Cortex of kidney (tissue), 1 donor: Measurements from ENCODE around the gene PPBP.

ENCODE experiments used
- DNase-seq: peaks from one replicate; lab custom pipeline; 2025; lab: John Stamatoyannopoulos, UW

Gene PPBP

DNA sequence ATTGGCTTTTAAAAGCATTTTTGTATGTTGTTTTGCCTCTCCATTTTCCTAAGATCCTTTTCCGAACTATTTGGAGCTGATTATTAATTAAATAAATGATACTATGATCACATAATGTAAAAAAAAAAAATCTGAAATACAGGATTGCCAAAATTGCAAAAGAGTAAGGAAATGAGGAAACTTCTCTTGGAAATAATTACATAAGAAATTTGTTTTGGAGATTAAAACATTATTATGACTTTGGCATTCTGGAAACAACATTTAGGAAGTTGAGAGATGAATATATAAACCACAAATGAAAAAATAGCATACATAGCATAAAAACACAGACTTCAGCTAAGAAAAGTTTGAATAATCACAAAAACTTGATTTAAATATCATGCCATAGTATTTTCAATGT, 39.7 kb downstream of the PPBP start:
- no peak for DNase-seq

DNA sequence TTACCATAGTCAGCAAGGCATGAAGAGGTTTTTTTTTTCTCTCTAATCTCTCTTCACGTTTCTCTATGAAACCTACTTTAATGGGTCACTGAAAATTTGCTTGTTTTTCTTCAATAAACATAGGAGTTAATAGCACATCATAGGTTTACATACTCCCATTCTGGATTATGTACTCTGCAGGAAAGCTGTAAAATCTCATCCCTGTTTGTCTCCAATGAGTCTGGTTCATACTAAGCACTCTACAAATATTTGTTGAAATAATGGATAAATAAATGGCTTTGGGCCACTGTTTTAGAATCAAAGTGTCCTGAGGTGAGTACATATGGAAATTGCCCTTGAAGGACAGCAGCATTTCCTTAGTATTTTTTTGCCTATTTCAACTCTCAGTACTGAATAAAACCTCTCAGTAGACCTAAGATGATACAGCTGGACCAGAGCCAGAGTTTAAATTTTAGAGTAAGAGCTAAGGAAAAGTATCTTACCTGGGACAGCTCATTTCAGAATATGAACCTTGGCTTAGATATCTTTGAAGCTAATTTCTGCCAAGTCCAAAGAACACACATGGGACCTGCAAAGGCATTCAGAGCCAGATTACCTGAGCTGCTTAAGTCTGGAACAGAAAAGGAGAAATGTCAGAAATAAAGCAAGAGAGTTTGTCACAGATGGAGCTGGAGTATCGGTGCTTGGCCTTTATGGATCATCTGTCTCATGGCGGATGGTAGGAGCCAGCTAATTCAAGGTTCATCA, 40.6 kb downstream of the PPBP start:
- DNase-seq: no peak

DNA sequence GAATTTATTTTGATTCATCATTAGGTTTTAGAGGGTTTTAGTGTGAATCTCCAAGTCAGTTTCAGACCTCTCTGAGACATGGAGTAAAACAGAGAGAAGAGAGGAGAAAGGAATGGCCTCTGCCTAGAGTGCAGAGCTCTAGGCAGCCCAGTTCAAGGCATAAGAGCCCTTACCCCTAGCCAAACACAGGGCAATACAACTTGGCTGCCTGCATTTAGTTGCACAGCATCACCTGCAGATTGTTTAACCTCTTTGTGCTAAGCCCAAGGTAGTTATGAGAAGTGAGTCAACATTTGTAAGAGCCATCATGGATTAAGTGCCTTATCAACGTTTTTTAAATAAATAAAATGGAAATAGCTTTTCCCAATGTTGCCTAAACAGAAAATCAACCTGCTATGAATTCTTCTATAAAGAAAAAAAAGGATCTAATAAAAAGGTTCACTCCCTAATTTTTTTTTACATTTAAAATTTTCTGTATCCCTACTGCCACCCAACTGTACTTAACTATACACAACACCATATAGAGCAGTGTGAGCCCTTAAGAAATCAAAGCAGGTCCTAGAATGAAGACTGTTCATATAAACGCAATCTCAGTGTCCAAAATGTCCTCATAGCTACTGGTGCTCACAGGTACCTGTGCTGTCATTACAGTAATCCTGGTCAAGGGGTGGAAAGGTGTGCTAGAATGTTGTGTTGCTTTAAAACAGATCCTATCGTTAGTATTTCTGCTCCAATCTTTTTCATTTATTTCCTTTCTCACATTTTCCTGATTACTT, 42.1 kb downstream of the PPBP start:
- no peak for DNase-seq

DNA sequence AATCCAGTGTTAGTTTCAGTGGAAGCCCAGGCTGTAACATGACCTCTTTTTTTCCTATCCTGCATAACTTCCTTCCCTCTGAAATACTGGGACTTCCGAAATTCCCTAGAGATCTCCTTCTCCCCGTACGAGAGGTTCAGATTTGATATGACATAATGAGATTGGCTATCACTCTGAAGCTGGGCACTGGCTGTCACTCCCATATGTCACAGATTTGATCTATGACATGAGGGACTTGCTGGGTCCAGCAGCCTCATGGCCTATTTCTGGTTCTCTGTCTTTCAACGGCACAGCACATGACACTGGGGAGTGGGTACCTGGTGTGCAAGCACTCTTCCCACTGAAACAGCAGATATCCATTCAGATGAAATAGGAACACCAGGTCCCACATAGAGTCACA, 42.9 kb downstream of the PPBP start:
- no peak for DNase-seq

DNA sequence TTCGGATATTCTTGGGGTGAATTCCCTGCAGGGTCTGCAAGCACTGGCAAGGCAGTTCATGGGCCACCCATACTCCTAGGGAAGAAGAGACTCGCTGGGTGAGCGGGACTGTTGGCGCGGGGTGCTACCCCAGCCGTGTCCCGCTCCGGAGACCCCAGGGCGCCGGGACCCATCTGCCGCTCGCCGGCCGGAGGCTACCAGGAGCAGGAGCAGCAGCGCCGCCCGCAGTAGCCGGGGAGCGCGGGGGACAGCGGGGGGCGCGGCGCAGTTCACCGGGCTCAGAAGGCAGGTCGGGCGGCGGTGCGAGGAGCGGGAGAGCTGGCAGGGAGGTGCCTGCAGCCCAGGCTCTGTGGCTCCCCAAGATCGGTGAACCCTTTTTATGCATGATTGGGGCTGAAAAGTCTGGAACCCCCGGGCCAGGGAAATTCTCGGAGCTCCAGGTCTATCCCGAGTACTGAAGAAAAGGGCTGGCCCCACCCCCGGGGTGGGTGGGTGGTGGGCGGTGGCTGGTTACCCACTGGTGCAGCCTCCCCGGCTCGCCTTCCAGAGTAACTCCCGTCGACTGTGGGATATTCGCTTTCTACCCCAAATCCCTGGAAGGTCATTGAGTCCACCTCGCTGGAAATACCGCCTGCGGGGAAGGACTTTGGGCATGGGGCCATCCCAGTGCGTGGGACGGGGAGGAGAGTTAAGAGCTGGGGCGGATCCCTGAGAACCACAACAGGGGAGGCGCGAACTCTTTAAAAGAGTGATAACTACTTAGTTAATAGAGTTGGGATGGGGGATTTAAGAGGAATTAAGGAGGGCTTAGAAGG, 43.7 kb downstream of the PPBP start:
- DNase-seq: no peak

- DNase-seq: no peak
Observed at GRCh38 chr4:73943555-73943954, 44.4 kb downstream of the PPBP start.

DNA sequence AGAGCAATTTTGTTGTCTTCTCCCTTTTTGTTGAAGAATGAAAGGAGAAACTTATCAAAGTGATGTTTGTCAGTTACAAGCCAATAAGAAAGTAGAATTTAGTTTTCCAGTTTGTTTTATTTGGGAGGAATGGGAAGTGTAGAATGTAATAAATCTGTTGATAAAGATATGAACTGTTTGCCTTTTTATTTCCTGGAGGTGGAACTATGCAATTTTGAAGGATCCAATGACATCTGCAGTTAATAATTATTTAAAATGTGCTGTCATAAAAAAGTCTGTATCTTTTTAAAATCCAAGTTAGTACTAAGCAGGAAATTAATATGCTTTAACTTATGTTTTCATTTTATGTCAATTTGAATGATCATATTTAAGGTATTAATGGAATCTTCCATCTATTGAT, 51.0 kb downstream of the PPBP start:
- no peak for DNase-seq
